ENCODE data around the gene IFNLR1. TPM values are rescaled to one million over a fixed set of nuclear protein-coding genes. Genes with fewer than 3 reads are reported as not detected.

Gene IFNLR1
- total RNA-seq, 1 donor from 2014 or later, result 3.1 TPM

- Mint-ChIP-seq H3K27ac (ENCODE audit: unreplicated experiment) (no peak overlapping the region), H3K27me3 (ENCODE audit: unreplicated experiment) (peaks cover 1% of the 10 kb centered on the region), H3K4me3 (ENCODE audit: unreplicated experiment) (peak overlapping the region; percentile 86), H3K36me3 (ENCODE audit: low read depth, unreplicated experiment) (no peaks in the 10 kb centered on the region), H3K4me1 (ENCODE audit: unreplicated experiment) (peaks cover 7% of the 10 kb centered on the region), H3K9me3 (ENCODE audit: unreplicated experiment) (no peaks in the 10 kb centered on the region)
- no peak for TF ChIP-seq CTCF (IDR thresholded peaks at IDR 0.05; ENCODE audit: unreplicated experiment)
- no peak for DNase-seq (ENCODE audit: low spot score)
These were observed 437 bp downstream of the IFNLR1 start for GRCh38 chr1:24186711-24186992.

GRCh38 chr1:24186031-24186710 is 918 bp downstream of the IFNLR1 start:
- peak overlapping the region; percentile 86 for H3K4me3 Mint-ChIP-seq (ENCODE audit: unreplicated experiment)
- no peak for TF ChIP-seq CTCF (IDR thresholded peaks at IDR 0.05; ENCODE audit: unreplicated experiment)
- no peak for DNase-seq (ENCODE audit: low spot score)
- no peaks in the 10 kb centered on the region for H3K9me3 Mint-ChIP-seq (ENCODE audit: unreplicated experiment)
- no peak overlapping the region for H3K27ac Mint-ChIP-seq (ENCODE audit: unreplicated experiment)
- H3K27me3 Mint-ChIP-seq (ENCODE audit: unreplicated experiment), result no peaks in the 10 kb centered on the region
- H3K4me1 Mint-ChIP-seq (ENCODE audit: unreplicated experiment), result peaks cover 7% of the 10 kb centered on the region
- H3K36me3 Mint-ChIP-seq (ENCODE audit: low read depth, unreplicated experiment), result no peaks in the 10 kb centered on the region

- DNase-seq (ENCODE audit: low spot score), result no peak
- Mint-ChIP-seq H3K9me3 (ENCODE audit: unreplicated experiment) (no peaks in the 10 kb centered on the region), H3K36me3 (ENCODE audit: low read depth, unreplicated experiment) (no peaks in the 10 kb centered on the region), H3K27ac (ENCODE audit: unreplicated experiment) (no peak overlapping the region), H3K4me3 (ENCODE audit: unreplicated experiment) (no peak overlapping the region), H3K4me1 (ENCODE audit: unreplicated experiment) (peaks cover 7% of the 10 kb centered on the region), H3K27me3 (ENCODE audit: unreplicated experiment) (no peaks in the 10 kb centered on the region)
- no peak for TF ChIP-seq CTCF (IDR thresholded peaks at IDR 0.05; ENCODE audit: unreplicated experiment)
These were observed 2.0 kb downstream of the IFNLR1 start for GRCh38 chr1:24185076-24185475.

- H3K27me3 Mint-ChIP-seq (ENCODE audit: unreplicated experiment), result no peaks in the 10 kb centered on the region
These were observed 5.0 kb downstream of the IFNLR1 start for GRCh38 chr1:24182061-24182460.

More at GRCh38 chr1:24182061-24182460, 5.0 kb downstream of the IFNLR1 start:
- Mint-ChIP-seq H3K9me3 (ENCODE audit: unreplicated experiment) (no peaks in the 10 kb centered on the region), H3K4me1 (ENCODE audit: unreplicated experiment) (peaks cover 4% of the 10 kb centered on the region), H3K36me3 (ENCODE audit: low read depth, unreplicated experiment) (no peaks in the 10 kb centered on the region), H3K27ac (ENCODE audit: unreplicated experiment) (no peak overlapping the region), H3K4me3 (ENCODE audit: unreplicated experiment) (no peak overlapping the region)
- no peak for DNase-seq (ENCODE audit: low spot score)
- no peak for TF ChIP-seq CTCF (IDR thresholded peaks at IDR 0.05; ENCODE audit: unreplicated experiment)
